Coronary artery (tissue), 2 donors: ENCODE results near the gene BIRC3.
A peak's percentile ranks its signal among the peaks of the same experiment; 100 is the strongest.

Source experiments
- DNase-seq: peaks from one replicate; pipeline ENCODE4 v3.0.0-alpha.2; 2017; ENCODE audit warnings: low spot score
- H3K27ac ChIP-seq, 2 donors: fragments of 200-600 bp; sonication (generic); one replicate each; pipeline ENCODE4 v1.5.1; 2016 to 2019
- H3K4me3 ChIP-seq: fragments of 200-600 bp; sonication (generic); 2 replicates; pipeline ENCODE4 v1.5.1; 2016; ENCODE audit warnings: mild to moderate bottlenecking, moderate library complexity
- TF ChIP-seq, protein P1 (sequence below): fragments of 200-600 bp; sonication (generic); IDR thresholded peaks from one replicate; pipeline ENCODE4 v1.5.1; 2019; ENCODE audit warnings: antibody characterized with exemption

Gene BIRC3

DNA sequence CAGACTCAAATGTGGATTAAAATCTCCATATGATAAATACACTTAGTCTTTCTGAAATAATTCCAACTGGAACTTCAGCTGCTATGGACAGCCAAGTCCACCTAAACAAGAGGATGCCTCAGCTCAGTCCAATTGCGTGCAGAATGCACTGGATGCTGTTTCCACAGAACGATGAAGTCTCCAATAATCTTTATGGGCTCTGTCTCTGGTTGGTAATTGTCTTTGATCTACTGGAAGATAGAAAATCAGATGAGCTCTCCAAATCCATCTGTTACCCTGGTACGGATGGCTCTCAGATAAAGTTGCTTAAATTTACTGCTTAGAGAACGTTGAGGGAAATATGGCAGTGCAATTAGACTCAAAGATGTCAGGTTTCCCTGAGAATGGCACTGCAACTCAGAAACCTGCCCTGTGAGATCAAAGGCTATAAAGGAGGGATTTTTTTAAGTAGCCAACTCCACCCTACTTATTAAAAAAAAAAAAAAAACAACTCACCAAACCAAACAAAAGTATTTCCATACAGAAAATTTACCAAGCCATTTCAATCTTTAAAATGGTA is 859 bp upstream of the BIRC3 start:
- H3K27ac ChIP-seq = peak overlapping the region in 1 of 2 donors; percentile 68

DNA sequence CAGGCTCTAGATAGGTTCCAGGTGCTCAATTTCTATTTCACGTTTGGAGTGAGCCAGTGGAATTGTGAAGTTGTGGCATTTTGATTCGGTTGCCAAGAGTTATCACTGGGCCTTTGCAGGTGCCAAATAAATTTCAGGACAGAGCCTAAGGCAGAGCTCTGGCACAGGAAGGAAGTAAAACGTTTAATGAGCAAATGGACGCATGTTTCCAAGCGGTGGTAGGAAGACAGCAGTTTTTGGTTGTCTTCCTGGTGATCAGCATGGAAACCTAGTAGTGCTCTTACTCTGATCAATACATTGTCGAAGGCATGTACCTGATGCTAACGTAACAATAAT is 452 bp downstream of the BIRC3 start:
- DNase-seq = no peak
- H3K4me3 ChIP-seq = peak overlapping the region; percentile 80
- peak overlapping the region; percentile 68 to 80 for H3K27ac ChIP-seq
- TF ChIP-seq, protein P1, sequence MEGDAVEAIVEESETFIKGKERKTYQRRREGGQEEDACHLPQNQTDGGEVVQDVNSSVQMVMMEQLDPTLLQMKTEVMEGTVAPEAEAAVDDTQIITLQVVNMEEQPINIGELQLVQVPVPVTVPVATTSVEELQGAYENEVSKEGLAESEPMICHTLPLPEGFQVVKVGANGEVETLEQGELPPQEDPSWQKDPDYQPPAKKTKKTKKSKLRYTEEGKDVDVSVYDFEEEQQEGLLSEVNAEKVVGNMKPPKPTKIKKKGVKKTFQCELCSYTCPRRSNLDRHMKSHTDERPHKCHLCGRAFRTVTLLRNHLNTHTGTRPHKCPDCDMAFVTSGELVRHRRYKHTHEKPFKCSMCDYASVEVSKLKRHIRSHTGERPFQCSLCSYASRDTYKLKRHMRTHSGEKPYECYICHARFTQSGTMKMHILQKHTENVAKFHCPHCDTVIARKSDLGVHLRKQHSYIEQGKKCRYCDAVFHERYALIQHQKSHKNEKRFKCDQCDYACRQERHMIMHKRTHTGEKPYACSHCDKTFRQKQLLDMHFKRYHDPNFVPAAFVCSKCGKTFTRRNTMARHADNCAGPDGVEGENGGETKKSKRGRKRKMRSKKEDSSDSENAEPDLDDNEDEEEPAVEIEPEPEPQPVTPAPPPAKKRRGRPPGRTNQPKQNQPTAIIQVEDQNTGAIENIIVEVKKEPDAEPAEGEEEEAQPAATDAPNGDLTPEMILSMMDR = no peak

More for the DNA sequence above, 859 bp upstream of the BIRC3 start:
- no peak for DNase-seq
- TF ChIP-seq, protein P1 = no peak
- no peak overlapping the region for H3K4me3 ChIP-seq

DNA sequence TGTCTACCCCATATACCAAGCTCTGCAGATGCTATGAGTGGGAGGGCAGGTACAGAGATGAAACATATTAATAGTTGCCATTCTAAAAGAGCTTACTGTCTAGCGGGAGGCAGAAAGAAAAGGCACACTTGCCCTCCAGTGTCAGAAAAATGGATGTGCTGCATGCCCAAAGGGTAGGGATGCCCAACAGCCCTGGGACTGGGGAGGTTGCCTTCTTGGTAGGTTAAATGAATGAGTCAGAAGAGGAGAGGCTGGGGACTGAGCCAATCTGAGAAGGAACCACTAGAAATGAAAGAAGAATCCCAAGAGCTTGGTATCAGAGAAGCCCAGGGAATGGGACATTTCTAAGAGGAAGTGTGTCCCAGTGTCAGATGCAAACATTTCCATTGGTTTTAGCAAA is 1.2 kb downstream of the BIRC3 start:
- TF ChIP-seq, protein P1 = no peak
- DNase-seq = no peak
- Histone ChIP-seq H3K27ac (peak overlapping the region; percentile 6 to 68), H3K4me3 (peak overlapping the region; percentile 80)

DNA sequence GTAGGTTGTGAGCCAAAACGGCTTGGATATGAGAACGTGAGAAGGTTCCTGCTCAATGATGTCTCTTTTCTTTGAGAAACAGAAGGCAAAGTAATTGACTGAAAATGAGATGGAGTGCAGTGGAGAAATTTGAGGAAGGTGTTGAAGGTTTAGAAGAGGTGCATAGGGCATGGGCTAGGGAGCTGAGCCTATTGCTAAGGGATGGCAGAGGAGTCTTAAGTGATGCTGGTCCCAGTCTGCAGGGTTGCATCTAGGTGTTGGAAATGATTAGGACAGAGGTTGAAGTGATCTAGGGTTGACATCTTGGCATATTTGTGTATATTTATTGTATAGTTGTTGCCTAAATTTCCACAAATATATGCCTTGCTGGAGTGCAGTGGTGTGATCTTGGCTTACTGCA is 2.3 kb downstream of the BIRC3 start:
- Histone ChIP-seq H3K27ac (peak overlapping the region; percentile 25 to 50), H3K4me3 (no peak overlapping the region)
- TF ChIP-seq, protein P1 = no peak
- DNase-seq = no peak

- H3K27ac ChIP-seq = peak overlapping the region; percentile 17 to 50
- H3K4me3 ChIP-seq = no peak overlapping the region
- TF ChIP-seq, protein P1 = no peak
- DNase-seq = no peak
Measured at GRCh38 chr11:102320188-102320587, 2.9 kb downstream of the BIRC3 start.

GRCh38 chr11:102320679-102321078 is 3.4 kb downstream of the BIRC3 start:
- DNase-seq = no peak
- TF ChIP-seq, protein P1 = no peak
- Histone ChIP-seq H3K27ac (peak overlapping the region; percentile 17 to 50), H3K4me3 (no peak overlapping the region)

- Histone ChIP-seq H3K4me3 (no peak overlapping the region), H3K27ac (no peak overlapping the region)
- TF ChIP-seq, protein P1 = no peak
- no peak for DNase-seq
Measured at GRCh38 chr11:102322560-102322959, 5.3 kb downstream of the BIRC3 start.
